Measurements from ENCODE around the gene RUBCNL. TPM values are rescaled to one million over a fixed set of nuclear protein-coding genes. Genes with fewer than 3 reads are reported as not detected.

Gene RUBCNL
- total and polyA plus RNA-seq, 9 of the 15 experiments (the other 6 are each of a cell fraction or from before 2014, with no cell fraction given): 0.04 to 0.35 (median 0.12) TPM; not detected in 3

DNA sequence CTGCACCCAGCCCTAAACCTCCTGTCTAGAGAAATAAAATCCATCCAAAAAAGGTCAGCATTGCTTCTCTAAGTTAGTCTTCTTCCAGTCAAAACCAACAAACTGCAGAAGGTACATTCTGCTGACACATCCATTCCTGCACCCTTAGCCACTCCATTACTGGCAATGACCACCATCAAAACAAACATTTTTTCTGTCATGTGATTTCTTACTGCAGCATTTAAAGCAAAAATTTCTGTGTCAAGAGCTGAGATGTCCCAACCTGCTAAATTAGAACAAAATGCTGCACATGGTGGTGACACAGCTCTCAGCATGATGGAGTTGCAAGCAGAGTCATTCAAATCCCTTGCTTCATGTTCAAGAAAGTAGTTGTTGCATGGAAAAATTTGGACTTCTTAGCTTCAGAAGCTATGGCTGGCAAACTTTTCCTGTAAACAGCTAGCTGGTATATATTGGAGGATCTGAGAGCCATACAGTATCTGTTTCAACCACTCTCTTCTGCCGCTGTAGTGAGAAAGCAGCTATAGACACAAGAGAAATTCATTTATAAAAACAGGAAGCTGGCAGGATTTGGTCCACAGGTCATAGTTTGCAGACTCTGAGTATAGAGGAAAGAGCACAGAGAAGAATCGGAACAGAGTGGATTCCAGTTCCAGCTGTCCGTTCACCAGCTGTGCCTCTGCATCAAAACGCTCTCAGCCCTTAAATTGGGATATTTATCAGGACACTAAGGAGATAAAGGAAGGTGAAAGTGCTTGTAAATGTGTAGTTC lies 17.4 kb downstream of the RUBCNL start (continued):
- TF ChIP-seq, protein P1, sequence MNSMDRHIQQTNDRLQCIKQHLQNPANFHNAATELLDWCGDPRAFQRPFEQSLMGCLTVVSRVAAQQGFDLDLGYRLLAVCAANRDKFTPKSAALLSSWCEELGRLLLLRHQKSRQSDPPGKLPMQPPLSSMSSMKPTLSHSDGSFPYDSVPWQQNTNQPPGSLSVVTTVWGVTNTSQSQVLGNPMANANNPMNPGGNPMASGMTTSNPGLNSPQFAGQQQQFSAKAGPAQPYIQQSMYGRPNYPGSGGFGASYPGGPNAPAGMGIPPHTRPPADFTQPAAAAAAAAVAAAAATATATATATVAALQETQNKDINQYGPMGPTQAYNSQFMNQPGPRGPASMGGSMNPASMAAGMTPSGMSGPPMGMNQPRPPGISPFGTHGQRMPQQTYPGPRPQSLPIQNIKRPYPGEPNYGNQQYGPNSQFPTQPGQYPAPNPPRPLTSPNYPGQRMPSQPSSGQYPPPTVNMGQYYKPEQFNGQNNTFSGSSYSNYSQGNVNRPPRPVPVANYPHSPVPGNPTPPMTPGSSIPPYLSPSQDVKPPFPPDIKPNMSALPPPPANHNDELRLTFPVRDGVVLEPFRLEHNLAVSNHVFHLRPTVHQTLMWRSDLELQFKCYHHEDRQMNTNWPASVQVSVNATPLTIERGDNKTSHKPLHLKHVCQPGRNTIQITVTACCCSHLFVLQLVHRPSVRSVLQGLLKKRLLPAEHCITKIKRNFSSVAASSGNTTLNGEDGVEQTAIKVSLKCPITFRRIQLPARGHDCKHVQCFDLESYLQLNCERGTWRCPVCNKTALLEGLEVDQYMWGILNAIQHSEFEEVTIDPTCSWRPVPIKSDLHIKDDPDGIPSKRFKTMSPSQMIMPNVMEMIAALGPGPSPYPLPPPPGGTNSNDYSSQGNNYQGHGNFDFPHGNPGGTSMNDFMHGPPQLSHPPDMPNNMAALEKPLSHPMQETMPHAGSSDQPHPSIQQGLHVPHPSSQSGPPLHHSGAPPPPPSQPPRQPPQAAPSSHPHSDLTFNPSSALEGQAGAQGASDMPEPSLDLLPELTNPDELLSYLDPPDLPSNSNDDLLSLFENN (IDR thresholded peaks at IDR 0.05; ENCODE audit: low read depth in 2 of 2, low read length in 2 of 2): no peak
- TF ChIP-seq POLR2H (tag; IDR thresholded peaks at IDR 0.05; ENCODE audit: low read depth) (no peak), ZNF316 (IDR thresholded peaks at IDR 0.05) (peak; percentile 67), ZNF311 (CRISPR knock-in tag; IDR thresholded peaks at IDR 0.05) (no peak), ZNF175 (CRISPR knock-in tag; IDR thresholded peaks at IDR 0.05; ENCODE audit: low read depth) (no peak)

Measured in K562 (cell line).